ACC112 (cell line): ENCODE measurements around the gene SAP30BP.

Source experiments
- H2AFZ ChIP-seq: fragments of 200-600 bp; sonication (generic); one replicate; pipeline ENCODE4 v1.6.0; 2017; ENCODE audit warnings: antibody characterized with exemption, low read length; ENCODE audit not compliant: unreplicated experiment
- H3K27ac ChIP-seq: fragments of 200-600 bp; sonication (generic); 2 replicates; pipeline ENCODE4 v1.5.1; 2014; ENCODE audit warnings: low read depth, mild to moderate bottlenecking, antibody characterized with exemption, low read length, moderate library complexity
- H3K27me3 ChIP-seq: fragments of 200-600 bp; sonication (generic); 2 replicates; pipeline ENCODE4 v1.6.1; 2014; ENCODE audit warnings: mild to moderate bottlenecking, antibody characterized with exemption, low read length, moderate library complexity, mixed read lengths; ENCODE audit not compliant: insufficient read depth
- H3K36me3 ChIP-seq: fragments of 200-600 bp; sonication (generic); 2 replicates; pipeline ENCODE4 v1.6.1; 2016; ENCODE audit warnings: mild to moderate bottlenecking, antibody characterized with exemption, low read length, moderate library complexity, mixed read lengths; ENCODE audit not compliant: insufficient read depth
- H3K4me1 ChIP-seq: fragments of 200-600 bp; sonication (generic); one replicate; pipeline ENCODE4 v1.6.1; 2016; ENCODE audit warnings: low read length, mixed read lengths; ENCODE audit not compliant: insufficient read depth, unreplicated experiment, control insufficient read depth
- H3K4me3 ChIP-seq: fragments of 200-600 bp; sonication (generic); 2 replicates; pipeline ENCODE4 v1.5.1; 2014; ENCODE audit warnings: mild to moderate bottlenecking, low read depth, low read length
- H3K79me2 ChIP-seq: fragments of 200-600 bp; sonication (generic); one replicate; pipeline ENCODE4 v1.6.0; 2016; ENCODE audit warnings: low read length; ENCODE audit not compliant: control insufficient read depth, unreplicated experiment, insufficient read depth

The SAP30BP gene

GRCh38 chr17:75625813-75626486, 41.2 kb upstream of the SAP30BP start:
- Histone ChIP-seq H3K27ac (no peak overlapping the region), H3K4me3 (no peak overlapping the region)

GRCh38 chr17:75626496-75627038, 40.6 kb upstream of the SAP30BP start:
- H3K4me1 ChIP-seq, result no peaks in the 10 kb centered on the region

More at GRCh38 chr17:75625813-75626486, 41.2 kb upstream of the SAP30BP start:
- H2AFZ ChIP-seq, result no peak overlapping the region
- H3K27me3 ChIP-seq, result no peaks in the 10 kb centered on the region
- no peaks in the 10 kb centered on the region for H3K4me1 ChIP-seq
- no peaks in the 10 kb centered on the region for H3K36me3 ChIP-seq
- H3K79me2 ChIP-seq, result no peaks in the 10 kb centered on the region

GRCh38 chr17:75627094-75627493, 40.0 kb upstream of the SAP30BP start:
- Histone ChIP-seq H3K4me3 (no peak overlapping the region), H3K27ac (no peak overlapping the region), H2AFZ (no peak overlapping the region), H3K4me1 (no peaks in the 10 kb centered on the region), H3K36me3 (no peaks in the 10 kb centered on the region), H3K27me3 (no peaks in the 10 kb centered on the region), H3K79me2 (no peaks in the 10 kb centered on the region)

More at GRCh38 chr17:75626496-75627038, 40.6 kb upstream of the SAP30BP start:
- Histone ChIP-seq H3K79me2 (no peaks in the 10 kb centered on the region), H2AFZ (no peak overlapping the region), H3K27ac (no peak overlapping the region), H3K4me3 (no peak overlapping the region), H3K27me3 (no peaks in the 10 kb centered on the region), H3K36me3 (no peaks in the 10 kb centered on the region)

- H3K4me1 ChIP-seq, result peaks cover 5% of the 10 kb centered on the region
- no peaks in the 10 kb centered on the region for H3K27me3 ChIP-seq
- no peak overlapping the region for H3K4me3 ChIP-seq
- no peaks in the 10 kb centered on the region for H3K79me2 ChIP-seq
- H2AFZ ChIP-seq, result no peak overlapping the region
- no peaks in the 10 kb centered on the region for H3K36me3 ChIP-seq
- H3K27ac ChIP-seq, result no peak overlapping the region
These were observed 38.7 kb upstream of the SAP30BP start for GRCh38 chr17:75628425-75628824.

- no peak overlapping the region for H3K27ac ChIP-seq
- H3K4me3 ChIP-seq, result no peak overlapping the region
- no peaks in the 10 kb centered on the region for H3K36me3 ChIP-seq
- no peaks in the 10 kb centered on the region for H3K79me2 ChIP-seq
- H3K27me3 ChIP-seq, result no peaks in the 10 kb centered on the region
- peaks cover 11% of the 10 kb centered on the region for H3K4me1 ChIP-seq
- H2AFZ ChIP-seq, result no peak overlapping the region
These were observed 38.0 kb upstream of the SAP30BP start for GRCh38 chr17:75629157-75629556.

GRCh38 chr17:75630071-75630917, 36.8 kb upstream of the SAP30BP start:
- Histone ChIP-seq H3K27me3 (no peaks in the 10 kb centered on the region), H3K36me3 (no peaks in the 10 kb centered on the region), H3K27ac (no peak overlapping the region), H3K4me1 (peaks cover 13% of the 10 kb centered on the region), H2AFZ (no peak overlapping the region), H3K4me3 (no peak overlapping the region), H3K79me2 (no peaks in the 10 kb centered on the region)

GRCh38 chr17:75631353-75631752, 35.8 kb upstream of the SAP30BP start:
- H3K36me3 ChIP-seq, result no peaks in the 10 kb centered on the region
- H3K79me2 ChIP-seq, result no peaks in the 10 kb centered on the region
- H3K4me3 ChIP-seq, result no peak overlapping the region
- no peak overlapping the region for H2AFZ ChIP-seq
- no peak overlapping the region for H3K27ac ChIP-seq
- peaks cover 13% of the 10 kb centered on the region for H3K4me1 ChIP-seq
- H3K27me3 ChIP-seq, result no peaks in the 10 kb centered on the region

- H3K79me2 ChIP-seq, result no peaks in the 10 kb centered on the region
- H3K36me3 ChIP-seq, result no peaks in the 10 kb centered on the region
- no peak overlapping the region for H3K27ac ChIP-seq
- H3K27me3 ChIP-seq, result no peaks in the 10 kb centered on the region
- H2AFZ ChIP-seq, result no peak overlapping the region
- peaks cover 13% of the 10 kb centered on the region for H3K4me1 ChIP-seq
- H3K4me3 ChIP-seq, result no peak overlapping the region
These were observed 34.7 kb upstream of the SAP30BP start for GRCh38 chr17:75632428-75632827.

GRCh38 chr17:75632863-75633485, 34.2 kb upstream of the SAP30BP start, which contains the start of gene SMIM5:
Gene SMIM5, plus strand, starts transcription at chr17:75633434. Its CDS starts 6,768 bp downstream, at chr17:75640202.
- peaks cover 13% of the 10 kb centered on the region for H3K4me1 ChIP-seq
- no peaks in the 10 kb centered on the region for H3K36me3 ChIP-seq
- H3K4me3 ChIP-seq, result peak within 1 kb of the TSS; percentile 14; the same call in 1 of the 2 replicates
- no peaks in the 10 kb centered on the region for H3K27me3 ChIP-seq
- no peaks in the 10 kb centered on the region for H3K79me2 ChIP-seq
- H3K27ac ChIP-seq, result peak within 1 kb of the TSS; percentile 37; the same call in 1 of the 2 replicates
- no peak within 1 kb of the TSS for H2AFZ ChIP-seq
